A673 (cell line): Measurements from ENCODE around the gene ZNF772. TPM values are rescaled to one million over a fixed set of nuclear protein-coding genes. Genes with fewer than 3 reads are reported as not detected.

Source experiments
- BruUV-seq: library from RNA; stranded (reverse); fragments of 400-500 nt; replicated peaks from 2 replicates; lab custom pipeline; 2021; lab: Mats Ljungman, UMichigan
- CTCF ChIA-PET: fragments of 300-600 bp; sonication (Branson Sonifier 250); formaldehyde crosslinking; loops from one replicate; lab custom pipeline; 2022; ENCODE audit warnings: antibody characterized with exemption; lab: Charles Lee
- POLR2A ChIA-PET: fragments of 300-600 bp; sonication (Branson Sonifier 250); formaldehyde crosslinking; loops from one replicate; lab custom pipeline; 2022; ENCODE audit warnings: antibody characterized with exemption; ENCODE audit not compliant: low non-redundant PET; lab: Charles Lee
- DNase-seq: peaks from one replicate; pipeline ENCODE4 v3.0.0-alpha.2; 2015; ENCODE audit warnings: low spot score
- H3K27ac ChIP-seq: fragments of 200-600 bp; sonication (generic); 2 replicates; pipeline ENCODE4 v1.5.1; 2016; ENCODE audit warnings: mixed run types, low read depth, mild to moderate bottlenecking, mixed read lengths, antibody characterized with exemption, low read length; ENCODE audit not compliant: poor library complexity, severe bottlenecking
- H3K27me3 ChIP-seq: fragments of 200-600 bp; sonication (generic); replicated peaks from 2 replicates; pipeline ENCODE4 v1.6.1; 2017; ENCODE audit warnings: mixed run types, low read depth, mild to moderate bottlenecking, mixed read lengths, antibody characterized with exemption, low read length; ENCODE audit not compliant: insufficient read depth, poor library complexity
- H3K36me3 ChIP-seq: fragments of 200-600 bp; sonication (generic); 2 replicates; pipeline ENCODE4 v1.6.1; 2016; ENCODE audit warnings: mixed run types, mild to moderate bottlenecking, mixed read lengths, antibody characterized with exemption, low read length; ENCODE audit not compliant: insufficient read depth, poor library complexity, severe bottlenecking
- H3K4me1 ChIP-seq: fragments of 200-600 bp; sonication (generic); 2 replicates; pipeline ENCODE4 v1.6.1; 2017; ENCODE audit warnings: mixed run types, mild to moderate bottlenecking, mixed read lengths, antibody characterized with exemption, low read length; ENCODE audit not compliant: insufficient read depth, poor library complexity, severe bottlenecking
- H3K4me3 ChIP-seq: fragments of 200-600 bp; sonication (generic); 2 replicates; pipeline ENCODE4 v1.5.1; 2016; ENCODE audit warnings: low read depth, mixed run types, mild to moderate bottlenecking, mixed read lengths, low read length; ENCODE audit not compliant: poor library complexity, severe bottlenecking
- H3K9me3 ChIP-seq: fragments of 200-600 bp; sonication (generic); 2 replicates; pipeline ENCODE4 v1.6.1; 2016; ENCODE audit warnings: mixed run types, low read depth, mild to moderate bottlenecking, mixed read lengths, antibody characterized with exemption, low read length; ENCODE audit not compliant: poor library complexity, severe bottlenecking
- EZH2 ChIP-seq: fragments of 200-600 bp; sonication (generic); IDR thresholded peaks from 2 replicates; pipeline ENCODE4 v1.6.1; 2017; ENCODE audit warnings: borderline replicate concordance, low read depth, mild to moderate bottlenecking, mixed read lengths, antibody characterized with exemption, low read length; ENCODE audit not compliant: poor library complexity, severe bottlenecking
- intact Hi-C: fragments of 100-400 bp; cut with micrococcal nuclease; formaldehyde crosslinking; loops from one replicate; pipeline ENCODE4 v1.10.0; 2022; ENCODE audit not compliant: unreplicated experiment
- total RNA-seq: library from RNA; stranded (reverse); gene quantifications from 2 replicates; pipeline ENCODE4 v1.2.3, GENCODE V29; 2021
- TF ChIP-seq, protein P1 (sequence below): fragments of 300-800, 200-600 bp; sonication (generic); conservative IDR thresholded peaks from 2 replicates; pipeline ENCODE4 v1.5.1; 2017; ENCODE audit warnings: low read depth, mild to moderate bottlenecking, antibody characterized with exemption, low read length, moderate library complexity, mixed read lengths

The ZNF772 gene
- total RNA-seq, 1 experiment from 2014 or later: 21.2 TPM

DNA sequence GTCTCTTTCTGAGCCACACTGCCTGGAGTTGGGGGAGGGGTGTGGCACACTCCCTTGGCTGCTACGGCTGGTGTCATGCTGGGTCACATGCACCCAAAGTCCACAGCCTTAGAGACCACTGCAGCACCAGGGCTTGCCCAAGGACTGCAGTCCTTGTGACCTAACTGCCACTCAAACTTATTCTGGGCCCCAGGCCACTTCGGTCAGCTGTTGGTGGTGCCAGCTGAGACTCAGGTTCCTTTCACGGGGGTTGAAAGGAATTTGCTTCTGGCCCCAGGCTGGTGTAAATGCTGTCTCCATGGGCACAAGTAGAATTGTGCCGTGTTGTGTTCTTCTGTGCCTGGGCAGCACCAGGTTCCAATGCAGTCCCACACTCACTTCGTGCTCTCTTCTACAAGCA, 10.9 kb downstream of the ZNF772 start:
- no peak for DNase-seq
- POLR2A ChIA-PET: no interaction called here
- intact Hi-C loops: no loop called here
- no peak overlapping the region for H3K4me3 ChIP-seq
- no peak overlapping the region for H3K27ac ChIP-seq
- H3K4me1 ChIP-seq: no peaks in the 10 kb centered on the region
- no peaks in the 10 kb centered on the region for H3K27me3 ChIP-seq
- no peak for TF ChIP-seq EZH2
- TF ChIP-seq, protein P1, sequence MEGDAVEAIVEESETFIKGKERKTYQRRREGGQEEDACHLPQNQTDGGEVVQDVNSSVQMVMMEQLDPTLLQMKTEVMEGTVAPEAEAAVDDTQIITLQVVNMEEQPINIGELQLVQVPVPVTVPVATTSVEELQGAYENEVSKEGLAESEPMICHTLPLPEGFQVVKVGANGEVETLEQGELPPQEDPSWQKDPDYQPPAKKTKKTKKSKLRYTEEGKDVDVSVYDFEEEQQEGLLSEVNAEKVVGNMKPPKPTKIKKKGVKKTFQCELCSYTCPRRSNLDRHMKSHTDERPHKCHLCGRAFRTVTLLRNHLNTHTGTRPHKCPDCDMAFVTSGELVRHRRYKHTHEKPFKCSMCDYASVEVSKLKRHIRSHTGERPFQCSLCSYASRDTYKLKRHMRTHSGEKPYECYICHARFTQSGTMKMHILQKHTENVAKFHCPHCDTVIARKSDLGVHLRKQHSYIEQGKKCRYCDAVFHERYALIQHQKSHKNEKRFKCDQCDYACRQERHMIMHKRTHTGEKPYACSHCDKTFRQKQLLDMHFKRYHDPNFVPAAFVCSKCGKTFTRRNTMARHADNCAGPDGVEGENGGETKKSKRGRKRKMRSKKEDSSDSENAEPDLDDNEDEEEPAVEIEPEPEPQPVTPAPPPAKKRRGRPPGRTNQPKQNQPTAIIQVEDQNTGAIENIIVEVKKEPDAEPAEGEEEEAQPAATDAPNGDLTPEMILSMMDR: no peak
- H3K36me3 ChIP-seq: peaks cover 9% of the 10 kb centered on the region
- peaks cover 58% of the 10 kb centered on the region for H3K9me3 ChIP-seq
- no TSS peak for BruUV-seq
- CTCF ChIA-PET: no interaction called here

DNA sequence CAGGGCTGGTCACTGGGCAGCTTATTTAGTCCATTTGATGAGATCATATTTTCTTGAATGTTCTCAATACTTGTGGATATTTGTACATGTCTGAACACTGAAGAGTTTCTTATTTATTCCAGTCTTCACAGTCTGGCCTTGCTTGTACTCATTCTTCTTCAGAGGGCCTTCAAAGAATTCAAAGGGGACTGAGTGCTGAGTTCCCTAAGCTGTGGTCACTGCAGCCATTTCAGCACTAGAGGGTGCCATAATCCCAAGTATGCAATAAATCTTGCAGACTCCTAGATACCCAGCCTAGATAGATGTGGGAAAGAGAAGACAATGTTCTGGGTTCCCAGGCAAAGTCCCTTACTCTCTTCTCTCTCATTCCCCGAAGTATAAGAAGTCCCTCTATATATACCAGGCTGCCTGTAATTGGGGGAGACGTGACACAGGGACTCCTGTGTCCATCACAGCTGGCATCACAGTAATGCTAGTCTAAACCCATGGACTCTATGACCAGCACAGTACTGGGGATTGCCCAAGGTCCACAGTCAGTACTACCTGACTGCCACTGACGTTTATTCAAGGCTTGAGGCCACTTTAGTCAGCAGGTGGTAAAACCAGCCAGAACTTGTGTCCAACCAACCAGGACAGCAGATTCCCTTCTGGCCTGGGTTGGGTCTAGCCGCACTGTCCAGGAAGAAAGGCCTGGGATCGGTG, 11.5 kb downstream of the ZNF772 start:
- H3K9me3 ChIP-seq: peaks cover 51% of the 10 kb centered on the region

DNA sequence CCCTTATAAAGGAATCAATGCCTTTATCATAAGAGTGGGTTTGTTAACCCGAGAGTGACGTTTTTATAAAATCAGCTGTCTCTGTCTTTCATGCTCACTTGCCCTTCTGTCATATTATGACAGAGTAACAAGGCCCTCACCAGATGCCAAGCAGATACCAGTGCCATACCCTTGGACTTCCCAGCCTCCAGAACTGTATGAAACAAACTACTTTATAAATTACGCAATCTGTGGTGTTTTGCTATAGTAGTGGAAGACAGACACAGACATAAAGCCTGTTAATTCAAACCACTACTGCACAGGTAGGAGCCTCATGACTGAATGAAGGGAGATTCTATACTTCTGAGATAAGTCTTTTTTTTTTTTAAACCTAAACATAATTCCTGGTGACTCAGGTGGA, 25.1 kb downstream of the ZNF772 start:
- Histone ChIP-seq H3K9me3 (peaks cover 10% of the 10 kb centered on the region), H3K4me3 (no peak overlapping the region), H3K27ac (no peak overlapping the region), H3K4me1 (no peaks in the 10 kb centered on the region), H3K36me3 (no peaks in the 10 kb centered on the region), H3K27me3 (no peaks in the 10 kb centered on the region)
- ChIA-PET CTCF (no interaction called here), POLR2A (no interaction called here)
- intact Hi-C loops: no loop called here
- TF ChIP-seq, protein P1: no peak
- TF ChIP-seq EZH2: no peak
- DNase-seq: no peak
- BruUV-seq: no TSS peak

More for the DNA sequence above, 11.5 kb downstream of the ZNF772 start:
- no peak for TF ChIP-seq EZH2
- TF ChIP-seq, protein P1: peak; percentile 61
- no peaks in the 10 kb centered on the region for H3K4me1 ChIP-seq
- intact Hi-C loops: no loop called here
- BruUV-seq: no TSS peak
- peaks cover 5% of the 10 kb centered on the region for H3K36me3 ChIP-seq
- H3K4me3 ChIP-seq: no peak overlapping the region
- H3K27ac ChIP-seq: no peak overlapping the region
- ChIA-PET POLR2A (no interaction called here), CTCF (no interaction called here)
- H3K27me3 ChIP-seq: no peaks in the 10 kb centered on the region
- peak; percentile 66 for DNase-seq
